ENCODE measurements around the gene STARD10. TPM values are rescaled to one million over a fixed set of nuclear protein-coding genes. Genes with fewer than 3 reads are reported as not detected.
A peak's percentile ranks its signal among the peaks of the same experiment; 100 is the strongest.

STARD10 gene
- total and polyA plus RNA-seq, 2 of the 8 experiments (the other 6 are each of a cell fraction or from before 2014, with no cell fraction given): 23.7 to 35.7 TPM

DNA sequence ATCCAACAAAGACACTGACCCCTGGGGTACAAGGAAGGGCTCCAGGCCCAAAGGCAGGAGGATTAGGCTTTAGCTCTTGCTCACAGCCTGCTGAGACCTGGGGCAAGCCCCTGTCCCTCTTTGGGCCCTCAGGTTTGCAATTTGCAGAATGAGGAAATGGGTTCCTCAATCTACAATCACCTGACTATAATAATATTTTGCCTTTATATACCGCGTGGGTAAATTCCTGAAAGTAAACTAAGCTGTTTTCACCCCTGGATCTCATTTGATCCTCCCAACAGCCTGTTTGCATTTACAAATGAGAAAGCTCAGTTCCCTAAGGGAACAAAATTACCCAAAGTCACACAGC is 797 bp downstream of the STARD10 start:
- no peak for TF ChIP-seq EGR1 (IDR thresholded peaks at IDR 0.05; ENCODE audit: borderline replicate concordance, low read depth, low read length)
- no peak for TF ChIP-seq SIX5 (IDR thresholded peaks at IDR 0.05; ENCODE audit: low read depth, low read length)
- TF ChIP-seq FOSL1 (IDR thresholded peaks at IDR 0.05; ENCODE audit: insufficient read depth, low read depth, low read length): no peak
- TF ChIP-seq SUZ12 (IDR thresholded peaks at IDR 0.05; ENCODE audit: low read length): no peak
- TF ChIP-seq SP4 (IDR thresholded peaks at IDR 0.05; ENCODE audit: low read length): no peak
- TF ChIP-seq JUND (IDR thresholded peaks at IDR 0.05; ENCODE audit: low read length): no peak
- no peak for TF ChIP-seq JUN (IDR thresholded peaks at IDR 0.05; ENCODE audit: low read depth, low read length)
- CTCF ChIA-PET (ENCODE audit: partially characterized antibody): interaction anchor here (0.5 to 4.8 kb wide), 31 partner anchors 9 to 388 kb away, joined by 3 to 105 read pairs (median 5); partner anchors contain the start of gene ARAP1

More for the DNA sequence above, 797 bp downstream of the STARD10 start:
- Histone ChIP-seq H3K4me1 (replicated peaks in 1 of 4; ENCODE audit: control insufficient read depth in 3 of 4, insufficient read depth in 4 of 4, low read length in 3 of 4) (peaks cover 0 to 7% (median 5%) of the 10 kb centered on the region in 4 experiments; a peak in 5 of 7 replicates), H3K27ac (ENCODE audit: low read depth, low read length) (no peak overlapping the region), H2AK5ac (ENCODE audit: low read depth, low read length) (no peak overlapping the region), H3K4me3 (ENCODE audit: extremely low read depth in 1 of 4, insufficient read depth in 2 of 4, low read depth in 3 of 4, low read length in 4 of 4) (peak overlapping the region in 2 of 4 experiments; percentile 86 to 93; a peak in 4 of 8 replicates), H2BK5ac (ENCODE audit: low read depth, low read length) (no peak overlapping the region), H4K8ac (ENCODE audit: extremely low read depth, insufficient read depth, low read length) (no peak overlapping the region), H3K36me3 (ENCODE audit: control insufficient read depth in 2 of 4, insufficient read depth in 4 of 4, low read length in 3 of 4) (no peaks in the 10 kb centered on the region), H4K5ac (ENCODE audit: insufficient read length, low read depth, low read length) (no peak overlapping the region), H3K79me2 (ENCODE audit: control insufficient read depth in 1 of 2, insufficient read depth in 2 of 2, low read length in 2 of 2) (no peaks in the 10 kb centered on the region), H3K56ac (replicated peaks; ENCODE audit: insufficient read length, low read depth, low read length) (no peak overlapping the region), H2BK20ac (ENCODE audit: low read length) (no peak overlapping the region), H3K79me1 (ENCODE audit: low read depth, low read length) (no peaks in the 10 kb centered on the region), H3K4me2 (ENCODE audit: insufficient read depth in 1 of 2, low read depth in 2 of 2, low read length in 2 of 2) (peak overlapping the region; percentile 7 to 63), H4K91ac (replicated peaks; ENCODE audit: insufficient read length, low read length) (no peak overlapping the region), H3K23me2 (ENCODE audit: low read depth, low read length) (no peaks in the 10 kb centered on the region), H3K9ac (replicated peaks in 1 of 4; ENCODE audit: extremely low read depth in 1 of 4, low read depth in 3 of 4, low read length in 3 of 4) (no peak overlapping the region), H2BK120ac (replicated peaks; ENCODE audit: low read depth, low read length) (no peak overlapping the region), H2BK12ac (ENCODE audit: low read depth, low read length) (no peak overlapping the region), H3K14ac (ENCODE audit: insufficient read length) (no peak overlapping the region), H3K27me3 (replicated peaks in 1 of 4; ENCODE audit: control insufficient read depth in 3 of 4, extremely low read depth in 1 of 4, insufficient read depth in 3 of 4, low read length in 3 of 4) (no peaks in the 10 kb centered on the region), H3K4ac (replicated peaks; ENCODE audit: insufficient read length, low read depth, low read length) (no peak overlapping the region), H3K9me3 (ENCODE audit: insufficient read depth in 2 of 2, low read depth in 1 of 2, low read length in 1 of 2) (no peaks in the 10 kb centered on the region), H3K18ac (ENCODE audit: extremely low read depth, low read length) (no peak overlapping the region), H2AFZ (ENCODE audit: low read length) (no peak overlapping the region), H3K23ac (ENCODE audit: insufficient read length) (no peak overlapping the region), H4K20me1 (replicated peaks in 1 of 2; ENCODE audit: control insufficient read depth in 1 of 2, insufficient read depth in 2 of 2, low read length in 2 of 2) (no peaks in the 10 kb centered on the region), H2BK15ac (ENCODE audit: low read length) (no peak overlapping the region)
- POLR2A ChIA-PET (ENCODE audit: partially characterized antibody): interaction anchor here (1.1 to 2.1 kb wide), 6 partner anchors 11 to 68 kb away, joined by 3 to 8 read pairs (median 5); no protein-coding TSS in a partner anchor
- 88% methylated on average over 2 of the region's 2 CpGs; no CpG with 5 or more reads in 1 of the 2 experiments for WGBS, 2 experiments (ENCODE audit: extremely low coverage in 1 of 2, insufficient coverage in 1 of 2, insufficient read length in 1 of 2, insufficient replicate concordance in 2 of 2, low coverage in 1 of 2, low lambda C conversion rate in 2 of 2, missing lambda C conversion rate in 1 of 2)
- DNase-seq (ENCODE audit: low read depth in 1 of 2, low spot score in 2 of 2) (no peak), FAIRE-seq (no peak)

All from H1 (cell line).